T-helper 2 cell treated with Interferon-gamma antibody and Interleukin-4, amounts not matched to agents 100 ng/mL and 5 ng/mL, for 36 hours (primary cell): ENCODE results near the gene ADAD2. TPM values are rescaled to one million over a fixed set of nuclear protein-coding genes. Genes with fewer than 3 reads are reported as not detected.
"Not testable (repeated sequence)": the region's sequence is repeated elsewhere in the genome, so short reads cannot be mapped to it uniquely, and the experiment has no call there.

ENCODE experiments used
- intact Hi-C: fragments of 100-400 bp; cut with micrococcal nuclease; formaldehyde crosslinking; loops from one replicate; pipeline ENCODE4 v1.15.1; 2023
- total RNA-seq: library from RNA; stranded (reverse); gene quantifications from 2 replicates; pipeline ENCODE4 v1.2.3, GENCODE V29; 2022

The ADAD2 gene
- total RNA-seq, 1 donor from 2014 or later = not detected

DNA sequence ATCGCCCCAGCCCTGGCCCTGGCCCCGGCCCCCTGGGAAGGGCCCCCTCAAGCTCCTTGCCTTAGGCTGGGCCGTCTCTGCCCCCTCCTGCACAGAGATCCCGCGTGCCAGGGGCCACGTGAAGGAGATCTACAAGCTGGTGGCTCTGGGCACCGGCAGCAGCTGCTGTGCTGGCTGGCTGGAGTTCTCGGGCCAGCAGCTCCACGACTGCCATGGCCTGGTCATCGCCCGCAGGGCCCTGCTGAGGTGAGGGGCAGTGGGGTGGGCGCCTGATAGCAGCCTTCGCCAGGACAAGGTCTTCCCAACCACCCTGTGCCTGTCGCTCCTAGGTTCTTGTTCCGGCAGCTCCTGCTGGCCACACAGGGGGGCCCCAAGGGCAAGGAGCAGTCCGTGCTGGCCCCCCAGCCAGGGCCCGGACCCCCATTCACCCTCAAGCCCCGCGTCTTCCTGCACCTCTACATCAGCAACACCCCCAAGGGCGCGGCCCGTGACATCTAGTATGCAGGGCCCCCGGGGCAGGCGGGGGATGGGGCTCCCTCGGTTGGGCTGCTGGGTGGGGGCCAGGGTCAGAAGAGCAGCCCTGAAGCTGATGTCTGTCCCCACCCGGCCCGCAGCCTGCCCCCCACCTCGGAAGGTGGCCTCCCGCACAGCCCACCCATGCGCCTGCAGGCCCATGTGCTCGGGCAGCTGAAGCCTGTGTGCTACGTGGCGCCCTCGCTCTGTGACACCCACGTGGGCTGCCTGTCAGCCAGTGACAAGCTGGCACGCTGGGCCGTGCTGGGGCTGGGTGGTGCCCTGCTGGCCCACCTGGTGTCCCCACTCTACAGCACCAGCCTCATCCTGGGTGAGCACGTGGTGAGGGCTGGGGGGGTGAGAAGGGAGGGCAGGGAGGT lies 4.5 kb downstream of the ADAD2 start:
- intact Hi-C loops = no loop called here

DNA sequence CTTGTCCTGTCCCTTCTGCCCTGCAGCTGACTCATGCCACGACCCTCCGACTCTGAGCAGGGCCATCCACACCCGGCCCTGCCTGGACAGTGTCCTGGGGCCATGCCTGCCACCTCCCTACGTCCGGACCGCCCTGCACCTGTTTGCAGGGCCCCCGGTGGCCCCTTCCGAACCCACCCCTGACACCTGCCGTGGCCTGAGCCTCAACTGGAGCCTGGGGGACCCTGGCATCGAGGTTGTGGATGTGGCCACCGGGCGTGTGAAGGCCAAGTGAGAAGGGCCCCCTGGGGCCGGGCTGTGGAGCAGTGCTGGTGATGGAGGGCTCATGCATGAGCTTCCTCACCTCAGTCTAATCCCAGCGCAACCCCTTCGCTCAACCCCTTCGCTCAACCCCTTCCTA lies 5.1 kb downstream of the ADAD2 start:
- intact Hi-C loops = no loop called here

DNA sequence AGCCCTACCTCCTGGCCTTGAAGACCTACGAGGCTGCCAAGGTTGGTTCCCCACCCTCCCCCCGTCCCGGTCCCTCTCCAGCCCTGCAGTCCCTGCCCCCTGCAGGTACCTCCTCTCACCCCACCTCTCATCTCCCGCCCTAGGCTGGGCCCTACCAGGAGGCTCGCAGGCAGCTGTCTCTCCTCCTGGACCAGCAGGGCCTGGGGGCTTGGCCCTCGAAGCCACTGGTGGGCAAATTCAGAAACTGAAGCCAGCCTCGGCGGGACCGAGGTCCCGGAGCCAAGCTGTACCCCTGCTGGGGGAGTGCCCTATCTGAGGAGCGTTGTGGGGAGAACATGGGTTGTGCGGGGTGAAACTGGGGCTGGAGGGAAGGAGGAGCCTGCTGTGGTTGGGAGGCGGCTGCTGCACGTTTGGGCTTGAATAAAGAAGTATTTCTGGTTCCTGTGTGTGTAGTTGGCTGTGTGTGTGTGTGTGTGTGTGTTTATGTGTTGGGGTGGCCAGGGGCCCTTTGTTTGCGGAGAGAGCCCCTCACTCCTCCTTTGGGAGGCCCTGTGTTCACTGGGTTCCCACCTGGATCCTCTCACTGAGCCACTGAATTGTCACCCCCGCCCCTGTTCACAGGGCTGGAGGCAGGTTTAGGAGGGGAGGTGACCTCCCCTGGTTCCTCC lies 5.9 kb downstream of the ADAD2 start:
- intact Hi-C loops = no loop called here

DNA sequence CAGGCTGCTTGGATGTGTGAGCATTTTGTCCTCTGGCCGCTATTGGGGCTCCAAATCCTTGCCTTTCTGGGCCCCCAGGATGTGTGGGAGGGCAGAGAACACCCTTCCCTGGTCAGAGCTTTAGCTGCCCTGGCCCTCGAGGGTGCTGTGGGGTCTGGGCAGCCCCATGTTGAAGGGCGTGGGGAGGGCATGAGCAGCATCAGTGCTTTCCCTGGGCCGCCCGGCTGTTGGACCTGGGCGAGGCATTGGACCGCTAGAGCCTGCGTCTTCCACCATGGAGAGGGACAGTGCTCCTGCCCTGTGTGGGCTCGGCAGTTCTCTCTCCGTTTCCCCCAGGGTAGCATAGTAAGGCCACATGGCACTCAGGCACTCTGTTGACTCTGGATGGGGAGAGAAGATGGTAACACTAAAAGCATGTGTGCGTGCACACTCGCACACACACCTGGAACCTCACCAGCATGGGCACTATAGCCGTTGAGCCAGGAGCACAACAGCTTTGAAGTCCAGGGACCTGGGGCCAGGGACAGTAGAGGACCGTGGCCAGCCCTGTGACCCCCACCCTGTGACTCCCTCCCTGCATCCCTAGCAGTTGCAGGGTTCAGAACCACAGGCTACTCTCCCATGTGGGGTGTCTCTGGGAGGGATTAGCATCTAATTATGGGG lies 6.6 kb downstream of the ADAD2 start:
- intact Hi-C loops = no loop called here

DNA sequence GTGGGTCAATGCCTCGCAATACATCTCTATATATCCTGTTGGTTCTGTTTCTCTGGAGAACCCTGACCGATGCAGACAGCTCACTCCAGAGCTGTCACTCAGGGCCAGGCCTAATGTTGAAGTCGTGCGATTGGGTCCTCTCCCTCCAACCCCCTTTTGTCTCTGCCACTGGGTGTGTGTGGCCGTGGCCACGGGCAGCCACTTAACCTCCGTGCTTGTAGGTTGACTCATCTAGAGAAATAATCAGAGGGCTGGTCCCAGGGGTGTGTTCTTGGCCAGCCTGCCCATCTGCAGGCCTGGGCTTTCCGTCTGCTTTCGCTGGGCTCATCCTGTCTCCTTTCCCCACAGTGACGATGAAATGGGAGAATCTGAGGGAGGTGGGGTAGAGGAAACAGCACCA lies 7.4 kb downstream of the ADAD2 start:
- intact Hi-C loops = no loop called here

DNA sequence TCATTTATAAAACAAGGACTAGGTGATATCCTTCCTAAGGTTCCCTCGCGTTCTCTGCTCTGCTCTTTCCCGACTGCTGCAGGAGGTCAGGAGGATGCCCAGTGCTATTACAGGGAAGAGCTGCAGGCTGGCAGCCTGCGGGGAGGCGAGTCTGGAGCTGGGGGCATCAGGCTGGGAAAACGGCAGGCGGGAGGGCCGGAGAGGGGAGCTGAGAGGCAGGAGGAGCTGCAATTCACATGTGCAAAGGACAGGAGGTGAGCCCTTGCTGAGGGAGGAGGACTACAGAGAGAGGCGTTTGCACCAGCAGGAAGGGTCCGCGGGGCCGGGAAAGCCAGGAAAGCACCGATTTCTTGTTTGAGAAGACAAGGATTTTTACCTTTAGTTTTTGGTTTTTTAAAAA lies 8.1 kb downstream of the ADAD2 start:
- intact Hi-C loops = no loop called here

DNA sequence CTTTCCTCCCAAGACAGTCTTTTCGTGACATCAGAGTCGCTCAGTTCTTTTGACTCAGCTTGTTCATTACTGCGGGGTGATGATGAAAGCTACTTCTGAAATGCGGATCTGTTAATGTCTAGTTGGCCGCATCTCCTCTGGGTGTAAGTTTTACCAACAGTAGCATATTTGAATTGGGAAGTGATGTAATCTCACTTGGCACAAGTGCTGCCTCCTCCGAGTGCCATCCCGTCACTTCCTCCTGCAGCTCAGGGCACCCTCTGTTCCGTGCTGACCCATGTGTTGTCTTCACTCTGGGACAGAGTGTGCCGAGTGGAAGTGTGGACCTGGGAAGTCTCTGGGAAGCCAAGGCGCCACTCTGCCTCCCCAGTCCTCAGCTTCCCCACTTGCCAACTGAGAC lies 8.9 kb downstream of the ADAD2 start:
- intact Hi-C loops = no loop called here

DNA sequence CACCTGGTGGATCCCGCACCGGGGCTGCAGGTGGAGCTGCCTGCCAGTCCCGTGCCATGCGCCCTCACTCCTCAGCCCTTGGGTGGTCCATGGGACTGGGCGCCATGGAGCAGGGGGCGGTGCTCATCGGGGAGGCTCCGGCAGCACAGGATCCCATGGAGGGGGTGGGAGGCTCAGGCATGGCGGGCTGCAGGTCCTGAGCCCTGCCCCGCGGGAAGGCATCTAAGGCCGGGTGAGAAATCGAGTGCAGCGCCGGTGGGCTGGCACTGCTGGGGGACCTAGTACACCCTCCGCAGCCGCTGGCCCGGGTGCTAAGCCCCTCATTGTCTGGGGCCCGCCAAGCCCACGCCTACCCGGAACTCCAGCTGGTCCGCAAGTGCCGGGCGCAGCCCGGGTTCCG lies 13.6 kb downstream of the ADAD2 start:
- intact Hi-C loops = not testable (repeated sequence)

DNA sequence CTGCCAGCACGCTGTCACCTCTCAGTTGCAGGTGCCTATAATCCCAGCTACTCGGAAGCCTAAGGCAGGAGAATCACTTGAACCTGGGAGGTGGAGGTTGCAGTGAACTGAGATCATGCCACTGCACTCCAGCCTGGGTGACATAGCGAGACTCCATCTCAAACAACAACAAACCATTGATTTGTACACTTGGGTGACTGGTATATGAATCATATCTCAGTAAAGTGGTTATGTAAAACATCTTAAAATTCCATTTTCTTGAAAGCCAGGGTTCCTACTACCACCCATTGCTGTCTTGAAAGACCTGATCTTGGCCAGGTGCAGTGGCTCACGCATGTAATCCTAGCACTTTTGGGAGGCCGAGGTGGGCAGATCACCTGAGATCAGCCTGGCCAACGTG lies 14.2 kb downstream of the ADAD2 start:
- intact Hi-C loops = not testable (repeated sequence)

DNA sequence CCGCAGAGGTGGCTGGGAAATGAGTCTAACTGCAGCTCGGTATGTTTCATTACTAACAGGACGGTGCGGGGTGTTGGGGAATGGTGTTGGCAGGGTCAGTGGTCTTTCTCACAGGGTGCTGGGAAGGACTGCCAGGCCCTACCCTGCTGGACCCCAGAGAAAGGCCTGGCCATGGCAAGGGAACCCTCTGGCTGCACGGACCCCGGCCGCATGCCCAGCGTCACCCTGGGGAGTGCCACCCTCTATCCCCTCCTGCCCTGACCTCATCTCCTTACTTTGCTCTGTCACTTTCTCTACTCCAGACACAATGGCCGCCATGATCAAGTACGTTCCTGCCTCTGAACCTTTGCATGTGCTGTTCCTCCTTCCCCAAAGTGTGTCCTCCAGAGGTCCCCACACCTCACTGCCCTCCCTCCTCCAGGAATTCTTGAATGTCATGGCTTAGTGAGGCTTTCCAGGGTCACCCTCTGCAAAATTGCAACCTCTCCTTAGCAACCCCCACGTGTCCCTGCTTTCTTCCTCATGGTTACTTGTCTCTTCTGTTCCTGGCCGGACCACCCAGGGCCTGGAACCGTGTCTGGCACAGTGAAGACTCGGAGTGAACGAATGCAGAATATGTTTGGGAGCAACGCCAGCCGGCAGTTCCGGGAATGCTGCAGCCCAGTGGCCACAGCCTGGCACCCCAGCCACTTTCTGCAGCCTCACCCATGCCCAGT lies 15.2 kb downstream of the ADAD2 start:
- intact Hi-C loops = no loop called here

DNA sequence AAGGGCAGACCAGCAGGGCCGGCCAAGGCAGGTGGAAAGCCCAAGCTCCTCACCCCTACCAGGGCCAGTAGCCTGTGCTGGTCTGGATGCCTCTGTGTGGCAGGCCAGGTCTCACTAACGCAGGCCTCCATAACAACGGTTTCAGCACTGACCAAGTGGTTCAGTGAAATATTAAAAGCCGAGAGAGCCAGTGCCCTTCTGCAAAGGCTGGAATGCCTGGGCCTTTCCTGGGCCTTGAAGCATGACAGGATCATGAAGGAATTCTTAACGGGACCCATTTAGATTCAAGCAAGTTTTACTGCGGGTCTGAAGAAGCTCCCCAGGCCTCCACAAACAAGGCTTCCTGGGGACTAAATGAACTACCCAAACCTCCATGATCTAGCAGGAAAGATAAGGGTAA lies 16.3 kb downstream of the ADAD2 start:
- intact Hi-C loops = no loop called here

DNA sequence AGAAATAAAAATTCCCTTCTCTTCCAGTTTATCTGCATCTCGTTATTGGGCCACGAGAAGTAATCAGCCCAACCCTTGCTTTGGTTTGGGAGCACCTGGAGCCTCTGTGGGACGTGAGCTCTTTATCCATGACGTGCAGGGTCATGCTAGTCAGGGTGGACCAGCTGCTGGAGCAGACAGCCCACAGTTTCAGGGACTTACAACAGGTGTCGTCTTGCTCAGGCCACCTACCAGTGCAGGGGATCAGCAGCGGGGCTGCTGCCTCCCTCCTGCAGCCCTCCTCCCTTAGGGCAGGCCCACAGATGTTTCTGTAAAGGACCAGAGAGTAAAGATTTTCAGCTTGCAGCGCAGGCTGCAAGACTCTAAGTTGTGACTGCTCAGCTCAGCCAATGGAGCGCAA lies 16.9 kb downstream of the ADAD2 start:
- intact Hi-C loops = no loop called here

DNA sequence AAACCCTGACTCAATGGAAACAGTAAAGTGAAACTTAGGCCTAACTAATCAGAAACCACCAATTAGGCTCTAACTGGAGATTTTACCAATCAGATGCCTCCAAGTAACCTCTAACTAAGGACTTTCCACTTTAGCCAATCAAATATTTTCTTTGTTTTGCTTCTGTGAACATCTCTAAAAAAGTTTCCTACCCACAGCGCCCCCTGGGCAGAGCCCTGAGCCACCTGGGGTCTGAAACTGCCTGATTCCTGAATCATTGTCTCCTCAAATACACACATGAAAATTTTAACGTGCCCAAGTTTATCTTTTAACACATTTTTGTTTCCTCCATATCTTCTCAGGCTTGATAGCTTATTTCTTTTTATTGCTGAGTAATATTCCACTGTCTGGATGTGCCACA lies 19.0 kb downstream of the ADAD2 start:
- intact Hi-C loops = no loop called here

DNA sequence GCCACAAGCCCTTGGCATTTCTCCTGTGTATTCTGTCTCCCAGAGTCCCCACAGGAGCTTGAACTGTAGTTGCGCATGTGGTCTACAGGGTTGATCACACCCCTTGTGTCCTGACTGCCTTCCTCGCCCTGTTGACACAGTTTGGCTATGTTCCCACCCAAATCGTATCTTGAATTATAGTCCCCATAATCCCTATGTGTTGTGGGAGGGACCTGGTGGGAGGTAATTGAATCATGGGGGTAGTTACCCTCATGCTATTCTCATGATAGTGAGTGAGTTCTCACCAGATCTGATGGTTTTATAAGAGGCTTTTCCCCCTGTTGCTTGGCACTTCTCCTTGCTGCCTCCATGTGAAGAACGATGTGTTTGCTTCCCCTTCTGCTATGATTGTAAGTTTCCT lies 21.2 kb downstream of the ADAD2 start:
- intact Hi-C loops = no loop called here

DNA sequence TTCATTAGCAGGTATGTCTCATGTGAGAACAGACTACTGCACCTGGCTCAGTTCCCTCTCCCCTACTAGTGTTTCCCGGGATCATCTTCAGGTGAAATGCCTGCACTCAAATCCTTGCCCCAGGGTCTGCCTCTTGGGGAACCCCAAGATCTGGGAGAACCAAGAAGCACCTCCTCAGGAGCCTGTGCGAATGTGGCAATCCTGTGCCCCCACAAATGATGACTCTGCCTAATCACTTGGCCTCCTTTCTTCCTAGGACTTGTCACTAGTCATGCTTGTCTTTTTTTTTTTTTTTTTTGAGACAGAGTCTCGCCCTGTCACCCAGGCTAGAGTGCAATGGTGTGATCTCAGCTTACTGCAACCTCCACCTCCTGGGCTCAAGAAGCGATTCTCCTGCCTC lies 21.7 kb downstream of the ADAD2 start:
- intact Hi-C loops = no loop called here

DNA sequence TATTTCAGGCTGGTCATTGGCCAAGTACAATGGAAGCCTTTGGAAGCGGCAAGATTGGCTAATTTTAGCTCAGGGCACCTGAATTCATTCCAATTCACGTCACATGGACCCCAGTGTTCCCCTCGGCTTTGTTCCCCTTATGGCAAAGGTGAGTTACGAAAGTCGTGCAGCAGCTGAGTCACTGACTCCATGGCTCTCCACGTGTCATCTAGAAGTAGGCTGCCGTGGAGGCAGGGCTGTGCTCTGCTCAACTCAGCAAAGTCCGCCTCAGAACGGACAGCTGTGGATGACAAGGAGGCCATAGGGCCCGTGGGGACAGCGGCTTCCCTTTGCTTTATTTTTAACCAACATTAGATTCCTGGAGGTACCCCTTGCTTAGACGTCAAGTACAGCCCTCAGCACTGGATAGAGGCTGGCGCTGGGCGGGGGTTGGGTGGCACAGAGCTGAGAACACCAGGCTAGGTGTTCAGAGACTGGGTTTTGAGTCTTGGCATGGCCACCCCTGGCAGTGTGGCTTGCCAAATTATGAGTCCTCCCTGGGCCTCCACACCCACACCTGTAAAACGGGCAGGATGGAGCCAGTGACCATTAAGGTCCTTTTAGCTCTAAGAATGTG lies 23.6 kb downstream of the ADAD2 start:
- intact Hi-C loops = no loop called here

DNA sequence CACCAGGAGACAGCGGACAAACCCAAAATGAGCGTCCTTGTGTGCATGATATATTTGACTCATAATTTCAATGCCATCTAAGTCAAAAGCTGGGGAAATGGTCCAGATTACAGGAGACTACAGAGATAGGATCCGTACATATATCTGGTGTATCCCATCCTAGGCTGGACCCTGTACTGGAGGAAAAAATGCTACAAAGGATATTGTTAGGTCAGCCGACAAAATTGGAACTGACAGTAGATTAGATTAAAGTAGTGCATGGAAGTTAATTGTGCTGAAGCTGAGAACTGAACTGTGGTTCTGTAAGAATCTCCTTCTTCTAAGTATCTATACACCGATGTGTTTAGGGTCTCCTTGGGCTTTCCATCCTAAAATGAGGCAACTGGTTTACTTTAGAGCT lies 24.6 kb downstream of the ADAD2 start:
- intact Hi-C loops = no loop called here

DNA sequence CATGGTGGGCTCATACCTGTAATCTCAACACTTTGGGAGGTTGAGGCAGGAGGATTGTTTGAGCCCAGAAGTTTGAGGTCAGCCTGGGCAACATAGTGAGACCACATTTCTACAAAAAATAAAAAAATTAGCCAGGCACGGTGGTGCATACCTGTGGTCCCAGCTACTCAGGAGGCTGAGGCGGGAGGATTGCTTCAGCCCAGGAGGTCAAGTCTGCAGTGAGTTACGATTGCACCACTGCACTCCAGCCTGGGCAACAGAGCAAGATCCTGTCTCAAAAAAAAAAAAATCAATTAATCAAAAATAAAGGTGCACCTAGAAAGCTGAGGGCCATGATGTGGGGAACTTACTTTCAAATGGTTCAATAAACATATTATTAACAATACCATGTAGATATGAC lies 25.2 kb downstream of the ADAD2 start:
- intact Hi-C loops = not testable (repeated sequence)

DNA sequence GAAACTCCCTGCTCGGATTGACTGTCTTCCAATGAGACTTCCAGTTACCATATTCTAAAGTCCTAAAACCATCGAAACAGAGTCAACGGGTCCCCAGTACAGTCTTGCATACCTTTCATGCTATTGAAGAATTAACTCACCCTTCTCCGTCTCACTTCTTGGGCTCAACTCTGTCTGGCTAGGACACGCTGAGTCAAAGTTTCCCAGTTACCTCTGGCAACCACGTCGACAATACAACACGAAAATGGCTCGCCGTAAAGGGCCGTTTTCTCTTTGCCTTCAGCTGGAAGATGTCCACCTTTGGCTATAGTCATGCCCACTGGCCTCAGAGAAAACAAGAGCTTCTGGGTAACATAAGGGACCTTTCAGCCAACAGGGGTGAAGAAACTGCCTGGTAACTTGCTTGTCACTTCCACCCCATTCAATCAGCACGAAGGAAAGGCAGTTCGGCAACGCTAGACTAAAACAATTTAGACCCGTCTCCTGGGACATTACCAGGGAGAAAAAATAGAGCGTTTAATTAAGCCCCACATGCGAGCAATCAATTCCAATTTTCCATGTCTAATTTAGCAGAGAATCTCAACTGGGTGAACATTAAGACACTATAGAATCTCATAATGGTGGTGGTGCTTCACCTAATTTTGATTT lies 27.3 kb downstream of the ADAD2 start:
- intact Hi-C loops = no loop called here

DNA sequence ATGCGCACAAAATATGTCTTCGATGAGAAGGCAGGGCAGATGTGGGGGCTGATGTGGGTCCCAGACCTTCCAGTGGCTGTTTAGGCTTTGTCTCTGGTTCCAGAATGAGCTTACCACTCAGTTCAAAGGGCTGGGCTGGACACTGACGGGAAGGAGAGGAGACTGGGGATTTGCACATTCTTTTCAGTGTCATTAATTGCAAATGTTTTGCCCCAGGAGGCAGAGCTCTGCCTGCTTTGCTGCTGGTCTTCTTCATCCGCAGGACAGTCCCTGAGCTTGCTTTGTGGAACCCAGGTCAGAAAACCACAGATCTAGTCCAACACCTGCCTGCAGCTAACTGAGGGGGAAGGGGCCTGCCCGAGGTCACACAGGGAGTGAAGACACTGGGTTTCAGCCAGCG lies 28.0 kb downstream of the ADAD2 start:
- intact Hi-C loops = no loop called here

DNA sequence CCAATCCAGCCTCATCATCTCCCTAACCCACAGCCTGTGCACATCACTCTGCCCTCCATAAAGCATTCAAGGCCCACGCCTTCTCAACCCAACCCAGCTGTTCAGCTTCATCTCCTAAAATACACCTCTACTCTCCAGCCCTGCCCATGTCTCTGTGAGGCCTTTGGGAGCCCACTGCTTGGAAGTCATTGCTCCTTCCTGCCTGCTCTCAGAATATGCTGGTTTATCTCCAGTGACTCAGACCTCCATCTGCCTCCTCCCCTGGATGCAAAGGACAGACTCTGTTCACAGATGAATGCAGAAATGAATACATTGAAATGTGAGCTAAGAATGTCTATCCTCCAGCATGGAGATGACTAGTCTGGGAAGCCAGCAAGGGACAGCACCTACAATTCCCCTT lies 29.9 kb downstream of the ADAD2 start:
- intact Hi-C loops = no loop called here
